SK-N-MC (cell line): ENCODE results near the gene XKR7.

Experiments used
- EZH2 ChIP-seq: fragments of 200-600 bp; sonication (generic); IDR thresholded peaks from one replicate; pipeline ENCODE4 v1.6.1; 2017; ENCODE audit warnings: antibody characterized with exemption
- POLR2AphosphoS5 ChIP-seq: IDR thresholded peaks from 2 replicates; pipeline ENCODE4 v1.6.1; 2012; ENCODE audit warnings: mild to moderate bottlenecking, low read depth, low read length, borderline replicate concordance

DNA sequence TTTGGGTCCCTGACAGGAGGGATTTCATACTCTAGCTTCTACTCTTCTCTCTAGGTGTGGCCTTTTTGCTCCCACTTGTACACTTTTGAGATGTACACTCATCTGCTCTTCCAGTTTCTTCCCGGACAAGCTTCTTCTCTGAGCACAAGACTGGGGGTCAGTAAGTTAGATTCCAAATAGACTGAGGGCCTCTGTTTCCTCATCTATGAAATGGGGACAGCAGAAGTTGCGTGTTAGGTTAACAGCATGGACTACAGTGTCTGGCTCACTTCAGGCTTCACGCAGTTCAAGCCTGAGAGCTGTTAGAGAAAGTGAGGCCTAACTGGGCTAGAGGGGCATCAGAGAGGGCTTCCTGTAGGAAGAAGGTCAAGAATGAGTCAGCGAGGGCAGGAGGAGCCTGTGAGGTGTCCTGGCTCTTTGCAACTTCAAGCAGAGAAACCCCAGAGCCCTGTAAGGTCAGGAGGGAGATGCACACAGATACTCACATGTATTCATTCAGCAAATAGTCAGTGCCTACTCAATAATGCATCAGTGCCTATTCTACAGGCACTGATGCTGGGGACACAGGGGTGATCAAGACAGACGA, 20.6 kb downstream of the XKR7 start:
- TF ChIP-seq POLR2AphosphoS5 (no peak), EZH2 (no peak)
